22Rv1 (cell line): ENCODE data around the gene FLNB.

Source experiments
- H3K27ac ChIP-seq: fragments of 450-650 bp; 2 replicates; pipeline ENCODE4 v1.5.1; 2017
- ZFX ChIP-seq: fragments of 450-650 bp; IDR thresholded peaks from 2 replicates; pipeline ENCODE4 v1.6.1; 2017; ENCODE audit warnings: antibody characterized with exemption, borderline replicate concordance
- TF ChIP-seq, protein P1 (sequence below): fragments of 450-650 bp; IDR thresholded peaks from 2 replicates; pipeline ENCODE4 v1.5.1; 2017; ENCODE audit warnings: mild to moderate bottlenecking

FLNB gene

DNA sequence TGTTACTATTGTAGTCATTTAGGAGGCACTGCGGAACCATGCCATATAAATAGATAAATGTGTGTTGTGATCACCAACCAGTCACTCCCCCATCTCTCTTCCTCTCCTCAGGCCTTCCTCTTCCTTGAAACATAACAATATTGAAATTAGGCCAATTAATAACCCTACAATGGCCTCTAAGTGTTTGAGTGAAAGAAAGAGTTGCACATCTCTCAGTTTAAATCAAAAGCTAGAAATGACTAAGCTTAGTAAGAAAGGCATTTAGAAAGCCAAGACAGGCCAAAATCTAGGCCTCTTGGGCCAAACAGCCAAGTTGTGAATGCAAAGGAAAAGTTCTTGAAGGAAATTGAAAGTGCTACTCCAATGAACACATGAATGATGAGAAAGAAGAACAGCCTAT lies 210.7 kb downstream of the FLNB start:
- no peak overlapping the region for H3K27ac ChIP-seq
- TF ChIP-seq ZFX = no peak
- TF ChIP-seq, protein P1, sequence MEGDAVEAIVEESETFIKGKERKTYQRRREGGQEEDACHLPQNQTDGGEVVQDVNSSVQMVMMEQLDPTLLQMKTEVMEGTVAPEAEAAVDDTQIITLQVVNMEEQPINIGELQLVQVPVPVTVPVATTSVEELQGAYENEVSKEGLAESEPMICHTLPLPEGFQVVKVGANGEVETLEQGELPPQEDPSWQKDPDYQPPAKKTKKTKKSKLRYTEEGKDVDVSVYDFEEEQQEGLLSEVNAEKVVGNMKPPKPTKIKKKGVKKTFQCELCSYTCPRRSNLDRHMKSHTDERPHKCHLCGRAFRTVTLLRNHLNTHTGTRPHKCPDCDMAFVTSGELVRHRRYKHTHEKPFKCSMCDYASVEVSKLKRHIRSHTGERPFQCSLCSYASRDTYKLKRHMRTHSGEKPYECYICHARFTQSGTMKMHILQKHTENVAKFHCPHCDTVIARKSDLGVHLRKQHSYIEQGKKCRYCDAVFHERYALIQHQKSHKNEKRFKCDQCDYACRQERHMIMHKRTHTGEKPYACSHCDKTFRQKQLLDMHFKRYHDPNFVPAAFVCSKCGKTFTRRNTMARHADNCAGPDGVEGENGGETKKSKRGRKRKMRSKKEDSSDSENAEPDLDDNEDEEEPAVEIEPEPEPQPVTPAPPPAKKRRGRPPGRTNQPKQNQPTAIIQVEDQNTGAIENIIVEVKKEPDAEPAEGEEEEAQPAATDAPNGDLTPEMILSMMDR = no peak
